ENCODE results near the gene MAN1B1.

MAN1B1 gene

DNA sequence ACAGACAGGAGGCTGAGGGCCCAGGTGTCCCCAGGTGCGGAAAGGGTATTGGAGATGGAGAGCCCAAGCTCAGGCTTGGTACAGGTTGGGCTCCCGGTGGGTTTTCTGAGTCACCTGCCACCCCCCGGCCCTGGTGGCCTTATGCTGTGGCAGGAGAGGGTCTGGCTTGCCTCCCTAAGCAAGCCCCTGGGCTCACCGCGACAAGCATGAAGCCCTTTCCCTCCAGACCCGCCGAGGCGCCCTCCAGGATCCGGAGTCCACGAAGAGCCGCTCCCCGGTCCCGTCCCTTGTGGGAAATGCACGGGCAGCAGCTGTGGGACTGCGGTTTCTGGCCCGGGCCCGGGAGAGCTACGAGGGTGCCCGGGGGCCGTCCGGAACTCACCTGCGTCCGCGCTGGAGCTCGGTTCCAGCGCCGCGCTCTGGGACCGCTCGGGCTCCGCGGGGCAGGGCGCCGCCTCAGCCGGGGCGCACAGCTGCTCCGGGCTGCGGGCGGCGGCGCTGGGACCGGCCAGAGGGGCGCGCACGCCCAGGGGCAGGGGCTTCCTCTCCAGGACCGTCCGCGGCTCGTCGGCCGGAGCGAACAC is 17.2 kb upstream of the MAN1B1 start:
- no peak for DNase-seq

DNA sequence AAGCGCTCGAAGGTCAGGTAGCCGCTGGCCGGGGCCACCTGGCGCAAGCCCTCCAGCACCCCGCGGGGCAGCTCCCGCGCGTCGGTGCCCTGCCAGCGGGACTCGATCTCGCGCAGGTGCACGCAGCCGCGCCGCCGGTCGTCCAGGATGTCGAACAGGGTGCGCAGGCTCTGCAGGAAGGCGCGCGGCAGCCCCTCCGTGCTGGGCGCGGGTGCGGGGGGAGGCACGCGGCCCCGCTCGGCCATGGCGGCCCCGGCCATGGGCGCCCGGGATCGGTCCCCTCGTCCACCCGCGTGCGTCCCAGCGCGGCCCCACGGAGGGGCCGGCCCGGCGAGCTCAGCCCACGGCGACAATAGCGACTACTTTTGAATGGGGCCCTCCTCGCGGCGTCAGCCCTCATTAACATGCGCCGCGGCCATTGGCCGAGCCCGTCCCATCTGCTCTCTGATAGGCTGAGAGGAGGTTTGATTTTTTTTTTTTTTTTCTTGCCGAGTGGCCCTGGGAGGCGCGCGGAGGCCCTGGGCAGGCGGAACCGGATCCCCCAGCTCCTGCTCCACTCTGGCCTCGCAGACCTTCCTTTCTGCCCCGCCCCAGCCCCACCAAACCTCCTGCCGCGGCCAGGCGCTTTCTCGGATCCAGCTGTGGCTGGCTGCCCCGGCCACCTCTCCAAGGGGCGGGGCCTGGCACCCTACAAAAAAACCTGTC is 16.4 kb upstream of the MAN1B1 start, which contains the start of gene SAPCD2:
Gene SAPCD2 (minus strand): TSS at position 357 of the 705 bp plus-strand sequence. CDS start 97 bp downstream, at position 260.
- DNase-seq, result peak; percentile 54

DNA sequence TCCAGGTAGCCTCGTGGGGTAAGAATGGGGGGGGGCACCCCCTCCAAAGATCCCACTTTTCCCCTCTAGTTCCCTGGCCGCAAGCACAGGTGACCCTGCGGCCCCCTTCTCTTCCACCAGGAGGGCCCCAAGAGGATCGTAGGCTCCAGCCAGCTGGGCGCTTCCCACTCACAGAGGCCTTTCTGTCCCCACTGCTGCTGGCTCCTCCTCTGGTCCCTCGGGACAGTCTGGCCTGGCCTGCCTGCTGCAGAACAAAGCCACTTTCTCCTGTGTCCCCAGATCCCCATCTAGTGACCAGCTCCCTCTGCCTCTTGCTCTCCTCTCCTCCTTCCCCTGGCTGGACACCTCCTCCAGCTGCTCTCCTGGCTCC is 15.9 kb upstream of the MAN1B1 start:
- DNase-seq, result no peak

DNA sequence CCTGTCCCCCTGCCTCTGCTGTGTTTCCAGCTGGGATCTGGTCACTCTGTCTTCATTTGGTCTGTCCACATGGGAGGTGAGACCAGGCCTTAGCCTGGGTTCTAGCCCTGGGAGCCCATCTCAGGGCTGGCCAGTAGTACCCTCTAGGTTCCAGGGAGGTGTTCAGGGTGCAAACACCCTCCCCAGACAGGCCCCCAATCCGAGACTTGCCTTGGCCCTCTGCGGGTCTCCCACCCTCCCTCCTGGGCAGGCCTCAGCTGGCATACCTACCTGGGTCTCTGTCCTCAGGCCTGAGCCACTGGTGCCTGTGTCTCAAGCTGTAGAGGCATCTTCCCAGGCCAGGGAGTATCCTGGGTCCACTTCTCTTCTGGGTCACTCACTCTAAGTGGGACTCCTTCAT is 15.5 kb upstream of the MAN1B1 start:
- no peak for DNase-seq

DNA sequence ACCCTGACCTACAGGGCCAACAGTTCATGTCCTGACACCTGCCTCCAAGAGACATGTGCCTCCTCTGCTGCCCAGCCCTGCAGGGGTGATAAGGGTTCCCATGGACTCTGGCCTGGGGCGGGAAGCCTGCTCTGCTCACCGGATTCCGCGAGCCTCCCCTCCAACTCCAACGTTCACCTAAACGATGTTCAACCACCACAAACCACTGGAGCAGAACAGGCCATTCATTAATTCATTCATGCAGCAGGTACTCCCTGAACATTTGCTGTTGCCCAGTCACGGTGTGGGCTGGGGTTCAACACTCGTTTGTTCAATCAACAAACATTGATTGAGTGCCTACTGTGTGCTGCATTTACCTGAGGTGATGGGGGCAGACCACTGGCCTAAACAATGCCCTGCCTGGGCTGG is 12.8 kb upstream of the MAN1B1 start:
- no peak for DNase-seq

DNA sequence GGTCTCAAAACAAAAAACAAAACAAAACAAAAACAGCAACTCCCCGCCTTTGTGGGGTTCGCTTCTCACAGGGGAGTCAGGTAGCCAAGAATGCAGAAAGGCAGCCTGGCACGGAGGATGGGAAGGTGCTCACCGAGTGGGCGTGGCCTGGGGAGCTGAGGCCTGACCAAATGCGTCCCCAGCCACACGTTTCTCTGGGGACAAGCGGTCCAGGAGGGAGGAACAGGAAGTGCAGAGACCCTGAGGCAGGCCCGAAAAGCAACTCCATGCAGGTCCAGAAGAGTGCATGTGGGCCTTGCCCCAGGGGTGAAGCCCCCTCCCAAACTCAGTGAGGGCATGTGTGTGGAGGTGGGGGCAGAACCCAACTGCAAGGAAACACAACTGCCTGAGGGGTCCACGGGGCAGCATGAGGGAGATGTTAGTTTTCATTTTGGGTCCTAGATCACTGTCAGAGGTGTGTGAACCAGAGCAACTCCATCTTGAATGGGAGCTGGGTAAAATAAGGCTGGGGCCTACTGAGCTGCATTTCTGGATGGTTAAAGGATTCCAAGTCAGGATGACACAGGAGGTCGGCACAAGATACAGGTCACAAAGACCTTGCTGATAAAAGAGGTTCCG is 12.0 kb upstream of the MAN1B1 start:
- no peak for DNase-seq

DNA sequence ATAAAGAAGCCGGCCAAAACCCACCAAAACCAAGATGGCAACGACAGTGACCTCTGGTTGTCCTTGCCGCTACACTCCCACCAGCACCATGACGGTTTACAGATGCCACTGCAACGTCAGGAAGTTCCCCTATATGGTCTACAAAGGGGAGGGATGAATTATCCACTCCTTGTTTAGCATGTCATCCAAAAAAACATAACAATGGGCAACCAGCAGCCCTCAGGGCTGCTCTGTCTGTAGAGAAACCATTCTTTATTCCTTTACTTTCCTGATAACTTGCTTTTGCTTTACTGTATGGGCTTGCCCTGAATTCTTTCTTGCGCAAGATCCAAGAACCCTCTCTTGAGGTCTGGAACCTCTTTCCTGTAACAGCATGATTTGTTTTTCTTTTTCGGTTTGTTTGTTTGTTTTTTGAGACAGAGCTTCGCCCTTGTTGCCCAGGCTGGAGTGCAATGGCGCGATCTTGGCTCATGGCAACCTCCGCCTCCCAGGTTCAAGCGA is 11.5 kb upstream of the MAN1B1 start:
- no peak for DNase-seq

DNA sequence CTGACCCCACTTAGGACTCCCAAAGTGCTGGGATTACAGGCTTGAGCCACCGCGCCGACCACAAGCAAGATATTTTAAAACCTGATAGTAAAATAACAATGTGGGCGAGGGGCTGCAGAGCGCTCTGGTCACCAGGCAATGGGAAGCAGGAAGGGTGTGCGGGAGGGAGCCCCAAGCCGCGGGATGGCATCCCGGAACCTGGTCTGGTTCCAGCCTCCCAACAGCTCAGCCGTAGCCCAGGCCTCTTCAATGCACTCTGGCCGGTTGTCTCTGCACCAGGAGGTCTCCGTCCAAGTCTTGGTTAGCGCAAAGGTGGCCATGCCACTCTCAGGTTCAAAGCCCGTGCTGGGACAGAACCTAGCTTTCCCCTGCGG is 10.2 kb upstream of the MAN1B1 start:
- DNase-seq, result no peak

DNA sequence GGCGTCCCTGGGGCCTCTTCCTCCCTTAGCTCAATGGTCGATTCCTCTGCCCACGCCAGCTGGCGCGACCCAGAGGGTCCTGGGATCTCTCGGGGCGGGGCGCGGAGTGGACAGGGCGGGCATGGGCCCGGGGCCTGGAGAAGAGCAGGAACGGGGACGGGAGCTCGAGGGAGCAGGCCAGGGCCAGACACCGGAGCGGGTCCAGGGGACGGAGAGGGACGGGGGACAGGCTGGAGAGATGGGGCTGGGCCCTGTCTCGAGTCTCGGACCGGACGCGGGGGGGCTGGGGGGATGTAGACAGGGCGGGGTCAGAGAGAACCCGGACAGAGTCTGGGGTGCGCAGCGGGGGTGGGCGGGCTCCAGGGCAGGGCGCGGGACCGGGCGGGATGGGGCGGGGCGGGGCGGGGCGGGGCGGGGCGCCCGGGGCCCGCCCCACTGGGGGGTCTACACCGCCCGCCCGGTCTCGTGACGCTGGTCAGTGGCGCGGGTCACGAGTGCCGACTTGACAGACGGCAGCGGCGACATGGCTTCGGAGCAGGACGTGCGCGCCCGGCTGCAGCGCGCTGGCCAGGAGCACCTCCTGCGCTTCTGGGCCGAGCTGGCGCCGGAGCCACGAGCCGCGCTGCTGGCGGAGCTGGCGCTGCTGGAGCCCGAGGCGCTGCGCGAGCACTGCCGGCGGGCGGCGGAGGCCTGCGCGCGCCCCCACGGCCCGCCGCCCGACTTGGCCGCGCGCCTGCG is 9.6 kb upstream of the MAN1B1 start, which contains the start of gene UAP1L1:
Gene UAP1L1 (plus strand): TSS at position 508 of the 738 bp plus-strand sequence. CDS start 16 bp downstream, at position 524.
- no peak for DNase-seq

DNA sequence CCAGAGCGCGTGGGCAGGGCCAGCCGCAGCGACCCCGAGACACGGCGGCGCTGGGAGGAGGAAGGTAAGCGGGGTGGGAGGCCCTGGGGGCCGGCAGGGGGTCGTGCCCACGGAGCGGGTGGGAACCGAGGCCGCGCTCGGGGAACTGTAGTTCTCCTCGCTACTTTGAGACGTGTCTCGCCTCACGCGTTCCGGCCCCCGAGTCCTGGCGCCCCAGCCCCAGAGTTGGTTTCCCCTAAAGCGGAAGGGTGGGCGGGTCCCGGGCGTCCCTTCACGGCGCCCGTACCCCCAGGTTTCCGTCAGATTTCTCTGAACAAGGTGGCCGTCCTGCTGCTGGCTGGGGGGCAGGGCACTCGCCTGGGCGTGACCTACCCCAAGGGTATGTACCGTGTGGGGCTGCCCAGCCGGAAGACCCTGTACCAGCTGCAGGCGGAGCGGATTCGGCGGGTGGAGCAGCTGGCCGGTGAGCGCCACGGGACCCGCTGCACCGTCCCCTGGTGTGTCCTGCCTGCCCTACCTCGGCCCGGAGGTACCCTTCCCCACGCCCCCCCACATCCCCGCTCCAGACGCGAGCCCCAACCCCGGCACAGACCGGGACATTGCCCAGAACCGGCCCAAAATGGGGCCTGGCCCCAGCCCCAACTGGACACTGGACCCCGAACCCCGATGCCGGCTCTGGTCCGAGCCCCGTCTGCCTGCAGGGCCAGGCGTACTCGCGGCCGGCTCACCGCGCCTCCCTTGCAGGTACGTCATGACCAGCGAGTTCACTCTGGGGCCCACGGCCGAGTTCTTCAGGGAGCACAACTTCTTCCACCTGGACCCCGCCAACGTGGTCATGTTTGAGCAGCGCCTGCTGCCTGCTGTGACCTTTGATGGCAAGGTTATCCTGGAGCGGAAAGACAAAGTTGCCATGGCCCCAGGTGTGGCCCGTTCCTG is 8.8 kb upstream of the MAN1B1 start:
- DNase-seq, result no peak

DNA sequence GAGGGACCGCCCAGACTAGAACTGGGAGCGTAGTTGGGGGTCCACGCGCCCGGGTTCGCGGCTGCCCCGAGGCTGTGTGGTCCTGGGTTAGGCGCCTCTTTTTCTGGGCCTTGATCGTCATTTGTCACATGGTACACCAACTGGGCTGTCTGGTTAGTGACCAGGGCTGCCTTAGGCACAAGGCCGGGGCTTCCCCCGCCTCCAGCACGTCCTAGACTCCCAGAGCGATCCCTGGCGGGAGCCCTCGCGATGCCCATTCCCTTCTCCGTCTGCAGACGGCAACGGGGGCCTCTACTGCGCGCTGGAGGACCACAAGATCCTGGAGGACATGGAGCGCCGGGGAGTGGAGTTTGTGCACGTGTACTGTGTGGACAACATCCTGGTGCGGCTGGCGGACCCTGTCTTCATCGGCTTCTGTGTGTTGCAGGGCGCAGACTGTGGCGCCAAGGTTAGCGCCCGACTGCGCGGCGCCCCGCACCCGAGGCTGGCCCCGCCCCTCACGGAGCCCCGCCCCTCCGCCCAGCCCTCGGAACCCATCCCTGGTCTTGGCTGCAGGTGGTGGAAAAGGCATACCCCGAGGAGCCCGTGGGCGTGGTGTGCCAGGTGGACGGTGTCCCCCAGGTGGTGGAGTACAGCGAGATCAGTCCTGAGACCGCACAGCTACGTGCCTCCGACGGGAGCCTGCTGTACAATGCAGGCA is 7.9 kb upstream of the MAN1B1 start:
- no peak for DNase-seq

DNA sequence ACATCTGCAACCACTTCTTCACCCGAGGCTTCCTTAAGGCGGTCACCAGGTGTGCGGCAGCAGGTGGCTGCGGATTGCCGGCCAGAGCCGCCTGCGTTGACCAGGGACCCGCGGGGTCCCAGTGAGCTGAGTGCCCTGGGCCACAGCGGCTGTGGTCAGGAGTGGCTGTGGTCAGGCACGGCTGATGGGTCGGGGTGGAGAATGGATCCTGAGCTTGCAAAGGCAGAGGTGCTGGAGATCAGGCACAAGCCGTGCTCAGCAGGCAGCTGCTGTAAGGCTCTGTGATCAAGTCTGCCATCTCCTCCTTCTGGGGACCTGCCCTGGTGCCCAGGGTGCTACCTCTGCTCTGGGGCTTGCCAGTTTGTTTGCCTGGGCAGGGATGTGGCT is 7.4 kb upstream of the MAN1B1 start:
- no peak for DNase-seq

DNA sequence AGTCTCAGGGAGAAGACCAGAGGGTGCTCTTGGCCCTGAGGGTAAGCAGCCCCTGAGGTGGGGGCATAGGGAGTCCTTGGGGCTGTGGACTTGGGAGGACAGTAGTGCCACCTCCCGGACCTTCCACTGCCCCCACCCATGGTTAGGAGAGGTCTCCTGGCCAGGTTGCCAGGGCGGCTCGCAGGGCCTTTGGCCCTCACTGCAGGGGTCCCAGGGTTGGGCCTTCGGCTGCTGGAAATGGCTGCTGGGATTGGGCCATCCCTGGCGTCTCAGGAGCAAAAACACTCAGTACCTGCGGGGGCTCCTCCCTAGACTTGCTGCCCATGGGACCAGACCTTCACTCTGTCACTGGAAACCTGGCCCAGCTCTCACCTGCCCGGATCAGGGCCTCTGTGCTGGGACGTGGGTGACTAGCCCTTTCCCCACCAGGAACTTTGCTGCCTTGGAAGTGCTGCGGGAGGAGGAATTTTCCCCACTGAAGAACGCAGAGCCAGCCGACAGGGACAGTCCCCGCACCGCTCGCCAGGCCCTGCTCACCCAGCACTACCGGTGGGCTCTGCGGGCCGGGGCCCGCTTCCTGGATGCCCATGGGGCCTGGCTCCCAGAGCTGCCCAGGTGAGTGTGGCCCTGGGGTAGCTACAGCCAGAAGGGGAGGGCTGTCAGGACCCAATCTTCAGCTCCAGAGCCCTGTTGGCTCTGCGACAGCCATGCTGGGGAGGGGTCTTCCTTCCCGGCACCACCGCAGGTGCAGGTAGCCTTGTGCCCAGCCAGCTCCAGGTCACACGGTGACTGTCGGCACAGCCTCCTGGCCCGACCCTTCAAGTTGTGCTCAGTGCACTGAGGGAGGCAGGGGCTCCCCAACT is 6.3 kb upstream of the MAN1B1 start:
- no peak for DNase-seq

DNA sequence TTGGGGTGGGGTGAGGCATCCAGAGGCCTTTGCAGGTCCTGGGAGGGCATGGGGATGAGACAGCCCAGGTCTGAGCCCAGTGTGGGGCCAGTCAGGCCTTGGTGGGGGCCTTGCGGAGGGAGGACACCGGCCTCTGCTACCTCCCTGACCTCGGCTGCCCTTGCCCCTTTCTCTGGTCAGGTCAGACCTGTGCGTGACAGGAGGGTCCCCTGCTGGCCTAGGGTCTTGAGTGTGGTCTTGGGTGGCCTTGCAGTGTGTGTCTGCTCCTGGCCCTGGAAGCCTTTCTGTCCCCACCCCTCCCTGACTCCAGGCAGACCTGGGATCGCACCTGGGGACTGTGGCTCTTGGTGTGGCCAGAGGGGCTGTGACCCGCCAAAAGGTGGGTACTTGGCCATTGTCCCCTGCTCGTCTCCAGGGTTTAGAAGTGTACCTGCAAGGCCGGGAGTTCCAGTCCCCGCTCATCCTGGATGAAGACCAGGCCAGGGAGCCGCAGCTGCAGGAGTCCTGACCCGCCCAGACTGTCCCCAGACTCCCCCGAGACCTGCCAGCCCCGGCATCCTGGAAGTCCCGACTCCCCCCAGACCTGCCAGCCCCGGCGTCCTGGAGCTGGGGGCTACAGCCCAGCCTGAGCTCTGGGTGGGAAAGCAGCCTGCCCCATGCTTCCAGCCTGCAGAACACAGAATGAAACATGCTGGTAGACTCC is 4.4 kb upstream of the MAN1B1 start:
- no peak for DNase-seq

DNA sequence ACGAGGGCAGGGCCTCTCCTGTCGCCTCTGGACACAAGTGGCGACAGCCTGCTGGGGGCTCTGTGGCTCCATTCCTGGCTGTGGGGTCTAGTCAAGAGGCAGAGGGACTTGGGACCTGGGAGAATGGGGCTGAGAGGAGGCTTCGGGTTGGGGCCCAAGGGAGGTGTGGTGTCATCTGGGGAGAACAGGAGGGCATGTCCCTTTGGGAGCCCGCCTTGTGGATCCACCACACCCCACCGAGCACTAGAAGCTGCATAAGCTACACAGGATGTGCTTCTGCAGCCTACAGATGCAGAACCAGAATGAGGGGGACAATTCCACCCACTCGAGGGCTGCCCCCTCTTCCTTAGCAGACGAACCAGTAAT is 3.9 kb upstream of the MAN1B1 start:
- DNase-seq, result no peak

DNA sequence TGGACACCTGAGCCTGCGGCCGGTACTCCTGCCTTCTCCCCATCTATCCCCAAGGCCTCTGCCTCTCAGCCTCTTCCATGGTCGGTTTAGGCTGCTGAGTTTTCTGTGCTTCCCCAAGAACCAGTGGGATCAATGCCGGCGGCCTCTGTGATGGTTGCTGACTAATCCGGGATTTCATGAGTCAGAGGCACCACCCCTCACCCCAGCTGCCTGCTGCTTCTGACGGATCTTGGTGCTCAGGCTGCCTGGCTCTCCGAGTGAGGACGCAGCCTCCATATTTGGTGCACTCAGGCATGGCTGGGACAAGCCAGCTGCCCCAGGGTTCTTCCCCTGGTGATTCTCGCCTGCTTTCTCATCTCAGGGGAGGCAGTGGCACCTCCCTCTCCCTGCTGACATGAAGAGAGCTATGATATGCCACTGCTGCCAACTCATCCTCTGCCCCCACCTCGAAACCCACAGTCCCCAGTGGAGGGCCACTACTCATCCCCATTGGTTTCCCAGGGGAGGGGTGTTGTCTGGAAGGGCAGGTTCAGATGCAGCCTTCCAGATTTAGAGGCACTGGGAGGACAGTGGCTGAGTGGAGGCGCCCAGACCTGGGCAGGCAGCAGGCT is 3.3 kb upstream of the MAN1B1 start:
- no peak for DNase-seq

DNA sequence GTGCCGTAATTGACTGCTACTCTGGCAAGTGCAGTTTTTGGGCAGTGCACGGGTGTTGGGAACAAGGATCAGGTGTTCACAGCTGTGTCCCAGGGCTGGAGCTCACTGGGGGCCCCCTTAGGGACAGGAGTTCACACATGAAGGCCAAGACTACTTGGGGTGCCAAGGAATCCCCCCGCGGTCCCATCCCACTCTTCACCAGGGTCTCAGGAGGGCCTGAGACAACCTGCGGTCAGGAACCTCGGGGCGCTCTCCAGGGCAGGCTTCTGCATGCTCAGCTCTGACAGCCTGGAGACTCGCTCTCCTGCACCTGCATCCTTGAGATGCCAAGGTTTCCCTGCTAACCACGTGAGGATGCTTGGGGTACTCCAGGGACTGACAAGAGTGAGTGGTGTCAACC is 2.3 kb upstream of the MAN1B1 start:
- DNase-seq, result no peak

DNA sequence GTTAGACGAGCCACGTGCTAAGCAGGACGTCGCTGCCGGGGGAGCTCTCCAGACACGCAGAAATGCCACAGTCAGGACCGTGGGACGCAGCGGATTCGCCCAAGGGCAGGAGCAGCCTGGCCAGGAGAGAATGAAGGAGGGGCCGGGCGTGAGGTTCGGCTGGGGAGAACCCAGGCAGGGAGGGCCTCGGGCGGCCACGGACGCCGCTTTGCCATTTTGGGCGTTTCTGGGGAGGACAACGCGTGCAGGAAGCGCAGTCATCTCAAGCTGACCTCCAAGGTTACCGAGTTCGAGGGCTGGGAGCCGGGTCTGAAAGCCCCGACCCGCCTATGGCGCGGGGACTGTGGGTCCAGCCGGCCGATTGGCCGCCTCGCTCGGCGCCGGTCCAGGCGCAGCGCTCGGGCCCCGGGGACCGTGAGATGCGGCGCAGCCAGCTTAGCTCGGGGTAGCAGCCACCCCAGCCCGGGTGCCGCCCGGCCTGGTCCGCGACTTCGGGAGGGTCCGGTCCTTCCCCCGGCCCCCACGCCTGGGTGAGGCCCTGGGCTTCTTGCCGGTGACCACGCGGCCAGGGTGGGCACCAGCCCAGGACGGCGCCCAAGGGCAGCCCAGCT is 760 bp upstream of the MAN1B1 start:
- no peak for DNase-seq

DNA sequence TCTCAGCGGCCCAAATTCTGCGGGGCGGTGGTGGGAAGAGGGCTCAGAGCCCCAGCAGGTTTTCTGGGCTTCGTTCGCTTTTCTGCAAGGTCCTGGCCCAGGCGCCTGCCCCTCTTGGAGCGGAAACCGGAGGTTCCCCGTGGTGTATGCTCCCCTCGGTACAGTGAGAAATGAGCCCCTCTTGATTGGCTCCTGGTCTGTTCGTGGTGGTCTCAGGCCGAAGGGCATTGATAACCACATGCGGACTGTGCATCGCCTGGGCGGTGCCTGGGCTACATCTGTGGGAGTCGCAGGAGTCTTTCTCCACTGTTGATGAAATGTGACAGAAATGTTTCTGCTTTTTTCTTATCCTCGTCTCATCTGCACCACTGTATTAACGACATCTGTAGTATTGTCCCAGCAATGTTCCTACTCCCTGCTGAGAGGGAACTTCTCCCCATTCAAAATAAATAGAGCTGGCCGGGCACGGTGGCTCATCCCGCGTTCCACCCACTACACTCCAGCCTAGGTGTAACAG is 682 bp downstream of the MAN1B1 start:
- no peak for DNase-seq

All from SHP77 treated with DMSO at 0.1 percent for 48 hours (cell line).